Prostate gland (tissue), 2 donors: ENCODE data around the gene MRPL58.

Experiments used
- CTCF ChIP-seq, 4 experiments: fragments of 200-600 bp in 2 of 4; fragments of 450-650 bp in 2 of 4; sonication (generic) in 2 of 4; IDR thresholded peaks; 1 replicate in 3 of 4; 2 replicates in 1 of 4; pipeline ENCODE4 v1.5.1; 2016 to 2019; ENCODE audit warnings: antibody characterized with exemption in 4 of 4, mild to moderate bottlenecking in 2 of 4, moderate library complexity in 2 of 4
- POLR2A ChIP-seq: fragments of 450-650 bp; IDR thresholded peaks from one replicate; pipeline ENCODE4 v1.6.1; 2016; ENCODE audit warnings: antibody characterized with exemption, mild to moderate bottlenecking
- POLR2AphosphoS5 ChIP-seq: sonication (generic); formaldehyde crosslinking; IDR thresholded peaks from one replicate; pipeline ENCODE4 v1.6.1; 2017; ENCODE audit warnings: antibody characterized with exemption

GRCh38 chr17:74972973-74973328 is 39.5 kb upstream of the MRPL58 start:
- no peak for TF ChIP-seq CTCF (IDR thresholded peaks at IDR 0.05)
- no peak for TF ChIP-seq POLR2A
- TF ChIP-seq POLR2AphosphoS5, result no peak
